PC-9 (cell line): ENCODE data around the gene NCOA3.

Experiments used
- EZH2 ChIP-seq: fragments of 200-600 bp; sonication (generic); IDR thresholded peaks from 2 replicates; pipeline ENCODE4 v1.8.0; 2017; ENCODE audit warnings: antibody characterized with exemption, low read depth
- TF ChIP-seq, protein P1 (sequence below): fragments of 200-600 bp; sonication (generic); conservative IDR thresholded peaks from 2 replicates; pipeline ENCODE4 v1.6.1; 2017; ENCODE audit warnings: mixed run types, antibody characterized with exemption, mild to moderate bottlenecking, moderate library complexity

DNA sequence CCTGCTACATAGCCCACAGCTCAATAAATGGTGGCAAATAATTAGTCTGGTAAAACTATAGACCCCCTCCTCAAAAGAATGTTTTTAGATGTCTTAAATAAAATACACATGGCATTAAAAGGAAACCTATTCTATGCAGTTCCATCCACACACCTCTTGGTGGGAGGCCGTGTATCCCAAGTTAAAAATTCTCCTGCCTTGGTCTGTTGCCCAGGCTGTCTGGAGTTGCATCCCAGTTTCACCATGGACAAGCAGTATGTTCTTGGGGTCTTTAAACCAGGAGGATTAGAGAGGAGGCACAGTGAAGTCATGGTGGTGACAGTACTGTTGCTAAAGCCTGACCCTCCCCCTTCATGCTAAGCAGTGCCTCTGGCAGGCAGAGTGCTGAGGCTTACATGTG lies 188.0 kb downstream of the NCOA3 start:
- TF ChIP-seq, protein P1, sequence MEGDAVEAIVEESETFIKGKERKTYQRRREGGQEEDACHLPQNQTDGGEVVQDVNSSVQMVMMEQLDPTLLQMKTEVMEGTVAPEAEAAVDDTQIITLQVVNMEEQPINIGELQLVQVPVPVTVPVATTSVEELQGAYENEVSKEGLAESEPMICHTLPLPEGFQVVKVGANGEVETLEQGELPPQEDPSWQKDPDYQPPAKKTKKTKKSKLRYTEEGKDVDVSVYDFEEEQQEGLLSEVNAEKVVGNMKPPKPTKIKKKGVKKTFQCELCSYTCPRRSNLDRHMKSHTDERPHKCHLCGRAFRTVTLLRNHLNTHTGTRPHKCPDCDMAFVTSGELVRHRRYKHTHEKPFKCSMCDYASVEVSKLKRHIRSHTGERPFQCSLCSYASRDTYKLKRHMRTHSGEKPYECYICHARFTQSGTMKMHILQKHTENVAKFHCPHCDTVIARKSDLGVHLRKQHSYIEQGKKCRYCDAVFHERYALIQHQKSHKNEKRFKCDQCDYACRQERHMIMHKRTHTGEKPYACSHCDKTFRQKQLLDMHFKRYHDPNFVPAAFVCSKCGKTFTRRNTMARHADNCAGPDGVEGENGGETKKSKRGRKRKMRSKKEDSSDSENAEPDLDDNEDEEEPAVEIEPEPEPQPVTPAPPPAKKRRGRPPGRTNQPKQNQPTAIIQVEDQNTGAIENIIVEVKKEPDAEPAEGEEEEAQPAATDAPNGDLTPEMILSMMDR: no peak
- no peak for TF ChIP-seq EZH2
